ENCODE results near the gene THSD8. TPM values are rescaled to one million over a fixed set of nuclear protein-coding genes. Genes with fewer than 3 reads are reported as not detected.

The THSD8 gene
- total RNA-seq, 1 experiment from 2014 or later: 45.8 TPM

GRCh38 chr19:12779162-12779993 is 22.5 kb upstream of the THSD8 start:
- Histone ChIP-seq H3K27me3 (ENCODE audit: insufficient read depth, low read length) (no peaks in the 10 kb centered on the region), H3K4ac (ENCODE audit: low read depth, low read length) (no peak overlapping the region), H3K23ac (ENCODE audit: insufficient read length, low read depth, low read length) (no peak overlapping the region), H3T11ph (ENCODE audit: low read length) (no peak overlapping the region), H3K23me2 (ENCODE audit: insufficient read length, low read depth, low read length, poor library complexity, severe bottlenecking) (peaks cover 25% of the 10 kb centered on the region), H2BK120ac (ENCODE audit: low read depth, low read length, poor library complexity, severe bottlenecking) (no peak overlapping the region), H2BK20ac (ENCODE audit: low read depth, low read length, poor library complexity, severe bottlenecking) (no peak overlapping the region), H3K4me2 (ENCODE audit: insufficient read depth, insufficient read length, low read length) (peak overlapping the region; percentile 78), H3K79me2 (ENCODE audit: insufficient read depth, low read length) (no peaks in the 10 kb centered on the region), H2AK5ac (ENCODE audit: insufficient read length, low read length) (no peak overlapping the region), H3K27ac (ENCODE audit: insufficient read length, low read depth, low read length) (no peak overlapping the region), H4K20me1 (ENCODE audit: control insufficient read depth, insufficient read depth, insufficient read length) (no peaks in the 10 kb centered on the region), H3K56ac (ENCODE audit: insufficient read length, low read depth, low read length) (no peak overlapping the region), H2AFZ (ENCODE audit: low read length) (no peak overlapping the region), H3K14ac (ENCODE audit: insufficient read depth, low read length) (no peak overlapping the region; the same call in 1 of the 2 replicates), H2BK15ac (ENCODE audit: low read depth, low read length) (no peak overlapping the region), H3K79me1 (ENCODE audit: insufficient read depth, low read depth, low read length, poor library complexity, severe bottlenecking) (no peaks in the 10 kb centered on the region), H2BK5ac (ENCODE audit: insufficient read length, low read length) (no peak overlapping the region), H4K8ac (replicated peaks; ENCODE audit: insufficient read length, low read depth, low read length) (no peak overlapping the region), H3K4me1 (ENCODE audit: insufficient read depth, low read length) (peaks cover 4% of the 10 kb centered on the region), H4K5ac (ENCODE audit: insufficient read length, low read depth, low read length) (no peak overlapping the region), H4K91ac (ENCODE audit: insufficient read length, low read depth, low read length) (no peak overlapping the region), H2BK12ac (ENCODE audit: insufficient read length, low read depth, low read length) (no peak overlapping the region), H3K9me3 (ENCODE audit: control insufficient read depth, low read depth, low read length) (no peaks in the 10 kb centered on the region), H3K9ac (ENCODE audit: extremely low read depth, insufficient read length, low read length) (no peak overlapping the region), H3K18ac (ENCODE audit: insufficient read length, low read depth, low read length) (peak overlapping the region; percentile 69)
- peaks cover 3 to 5% (median 3%) of the 10 kb centered on the region in 3 experiments; a peak in 5 of 7 replicates for H3K36me3 Mint-ChIP-seq (ENCODE audit: insufficient read depth in 1 of 3, low read depth in 3 of 3)
- no peaks in the 10 kb centered on the region; the same call in 1 of the 2 replicates for H3K27me3 Mint-ChIP-seq (ENCODE audit: low read depth)
- no peaks in the 10 kb centered on the region for H3K9me3 Mint-ChIP-seq
- H3K27ac Mint-ChIP-seq: peak overlapping the region in 2 of 3 experiments; percentile 70 to 89; a peak in 3 of 7 replicates
- TF ChIP-seq CTCF (conservative IDR thresholded peaks at IDR 0.05): peak; percentile 32; the same call in 1 of the 3 replicates
- H3K4me1 Mint-ChIP-seq: peaks cover 27 to 28% of the 10 kb centered on the region in 2 experiments
- no CpG with 5 or more reads among the region's 15 CpGs for WGBS (ENCODE audit: extremely low coverage, insufficient read length, low lambda C conversion rate)
- peak overlapping the region; percentile 69 to 85 for H3K4me3 Mint-ChIP-seq
- no peak for DNase-seq

Data from H9 (cell line).